NB4 (cell line): ENCODE data around the gene CPNE9.

Source experiments
- DNase-seq: peaks from one replicate; pipeline ENCODE4 v3.0.0; 2010; ENCODE audit warnings: low read depth
- H3K4me3 ChIP-seq: one replicate; pipeline ENCODE4 v1.5.1; 2011; ENCODE audit warnings: mild to moderate bottlenecking, low read depth, low read length, moderate library complexity
- MYC ChIP-seq: IDR thresholded peaks from 2 replicates; pipeline ENCODE4 v1.6.1; 2011; ENCODE audit warnings: low read depth, low read length
- POLR2A ChIP-seq: IDR thresholded peaks from 2 replicates; pipeline ENCODE4 v1.6.1; 2011; ENCODE audit warnings: mild to moderate bottlenecking; ENCODE audit not compliant: insufficient read length; ENCODE audit errors: extremely low read depth
- TF ChIP-seq, protein P1 (sequence below): IDR thresholded peaks from one replicate; pipeline ENCODE4 v1.5.1; 2012; ENCODE audit warnings: low read depth, low read length
- TF ChIP-seq, protein P2 (sequence below): IDR thresholded peaks from 2 replicates; pipeline ENCODE4 v1.6.1; 2011; ENCODE audit warnings: low read depth, low read length

CPNE9 gene

DNA sequence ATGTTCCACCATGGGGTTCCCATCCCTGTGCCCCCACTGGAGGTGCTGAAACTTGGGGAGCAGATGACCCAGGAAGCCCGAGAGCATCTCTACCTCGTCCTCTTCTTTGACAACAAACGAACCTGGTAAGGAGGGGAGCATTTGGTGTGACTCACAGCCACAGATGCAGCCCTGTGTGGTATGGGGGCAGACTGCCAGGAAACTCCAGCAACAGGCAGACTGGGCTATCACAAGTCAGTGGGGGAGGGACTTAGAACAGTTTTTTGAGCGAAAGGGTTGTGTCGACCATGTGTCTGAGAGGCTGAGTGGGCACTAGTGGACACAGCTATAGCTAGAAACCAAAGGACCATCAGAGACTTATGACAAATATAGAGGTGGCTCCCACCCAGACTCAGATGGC, 42.7 kb downstream of the CPNE9 start:
- no peak for DNase-seq
- TF ChIP-seq, protein P1, sequence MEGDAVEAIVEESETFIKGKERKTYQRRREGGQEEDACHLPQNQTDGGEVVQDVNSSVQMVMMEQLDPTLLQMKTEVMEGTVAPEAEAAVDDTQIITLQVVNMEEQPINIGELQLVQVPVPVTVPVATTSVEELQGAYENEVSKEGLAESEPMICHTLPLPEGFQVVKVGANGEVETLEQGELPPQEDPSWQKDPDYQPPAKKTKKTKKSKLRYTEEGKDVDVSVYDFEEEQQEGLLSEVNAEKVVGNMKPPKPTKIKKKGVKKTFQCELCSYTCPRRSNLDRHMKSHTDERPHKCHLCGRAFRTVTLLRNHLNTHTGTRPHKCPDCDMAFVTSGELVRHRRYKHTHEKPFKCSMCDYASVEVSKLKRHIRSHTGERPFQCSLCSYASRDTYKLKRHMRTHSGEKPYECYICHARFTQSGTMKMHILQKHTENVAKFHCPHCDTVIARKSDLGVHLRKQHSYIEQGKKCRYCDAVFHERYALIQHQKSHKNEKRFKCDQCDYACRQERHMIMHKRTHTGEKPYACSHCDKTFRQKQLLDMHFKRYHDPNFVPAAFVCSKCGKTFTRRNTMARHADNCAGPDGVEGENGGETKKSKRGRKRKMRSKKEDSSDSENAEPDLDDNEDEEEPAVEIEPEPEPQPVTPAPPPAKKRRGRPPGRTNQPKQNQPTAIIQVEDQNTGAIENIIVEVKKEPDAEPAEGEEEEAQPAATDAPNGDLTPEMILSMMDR: no peak
- TF ChIP-seq, protein P2, sequence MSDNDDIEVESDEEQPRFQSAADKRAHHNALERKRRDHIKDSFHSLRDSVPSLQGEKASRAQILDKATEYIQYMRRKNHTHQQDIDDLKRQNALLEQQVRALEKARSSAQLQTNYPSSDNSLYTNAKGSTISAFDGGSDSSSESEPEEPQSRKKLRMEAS: peak; percentile 15; the same call in 1 of the 2 replicates
- no peak overlapping the region for H3K4me3 ChIP-seq

DNA sequence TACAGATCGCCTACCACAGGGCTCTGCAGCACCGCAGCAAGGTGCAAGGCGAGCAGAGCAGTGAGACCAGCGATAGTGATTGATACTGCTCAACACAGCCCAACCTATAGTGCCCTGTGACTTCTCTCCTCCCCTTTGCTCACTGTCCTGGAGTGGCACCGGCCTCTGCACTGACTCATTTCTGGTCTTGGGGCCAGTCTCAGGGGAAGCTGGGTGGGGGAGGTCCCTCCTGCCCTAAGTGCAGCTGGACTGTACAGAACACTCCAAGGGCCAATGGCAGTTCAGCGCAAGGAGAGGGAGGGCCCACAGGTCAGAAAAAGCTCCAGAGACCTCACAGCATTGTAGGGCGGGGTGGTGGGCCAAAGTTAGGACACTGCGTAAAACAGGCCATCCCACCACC, 43.6 kb downstream of the CPNE9 start:
- DNase-seq: peak; percentile 68
- TF ChIP-seq MYC: no peak
- TF ChIP-seq, protein P1: no peak
- no peak for TF ChIP-seq POLR2A
- TF ChIP-seq, protein P2: no peak
- H3K4me3 ChIP-seq: no peak overlapping the region

DNA sequence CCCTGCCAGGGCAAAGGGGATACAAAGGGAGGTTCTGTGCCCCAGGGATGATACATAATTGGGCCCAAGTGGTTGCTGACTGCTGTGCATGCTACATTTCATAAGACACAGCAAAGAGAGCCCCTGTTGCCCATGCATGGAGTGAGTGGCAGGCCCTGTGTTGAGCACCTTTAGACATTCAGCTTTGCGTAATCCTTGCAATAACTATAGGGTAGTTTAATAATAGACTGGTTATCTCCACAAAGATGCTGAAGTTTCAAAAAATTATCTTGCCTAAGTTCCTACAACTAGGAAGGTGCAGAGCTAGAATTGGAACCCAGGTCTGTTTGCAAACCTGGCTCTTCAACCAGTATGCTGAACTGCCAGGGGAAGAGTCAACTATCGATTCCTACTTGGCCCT, 44.4 kb downstream of the CPNE9 start:
- no peak overlapping the region for H3K4me3 ChIP-seq
- no peak for TF ChIP-seq MYC
- DNase-seq: no peak

DNA sequence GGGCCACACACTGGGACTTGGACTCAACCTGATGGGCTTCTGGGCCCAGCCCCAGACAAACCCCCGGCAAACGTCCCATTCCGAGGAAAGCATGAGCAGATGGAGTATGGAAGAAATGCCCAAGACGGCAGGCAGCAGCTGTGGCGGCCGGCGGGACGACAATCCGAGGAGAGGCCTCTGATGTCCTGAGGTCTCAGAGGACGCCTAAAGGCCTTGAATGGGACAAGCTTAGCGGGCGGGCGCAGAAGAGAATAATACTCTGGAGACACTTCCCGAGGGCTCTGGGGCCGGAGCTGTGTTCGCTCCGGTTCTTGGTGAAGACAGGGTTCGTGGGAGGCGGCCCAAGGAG, 45.6 kb downstream of the CPNE9 start:
- H3K4me3 ChIP-seq: peak overlapping the region; percentile 44
- TF ChIP-seq, protein P2: no peak
- no peak for TF ChIP-seq POLR2A
- TF ChIP-seq, protein P1: no peak
- TF ChIP-seq MYC: no peak

DNA sequence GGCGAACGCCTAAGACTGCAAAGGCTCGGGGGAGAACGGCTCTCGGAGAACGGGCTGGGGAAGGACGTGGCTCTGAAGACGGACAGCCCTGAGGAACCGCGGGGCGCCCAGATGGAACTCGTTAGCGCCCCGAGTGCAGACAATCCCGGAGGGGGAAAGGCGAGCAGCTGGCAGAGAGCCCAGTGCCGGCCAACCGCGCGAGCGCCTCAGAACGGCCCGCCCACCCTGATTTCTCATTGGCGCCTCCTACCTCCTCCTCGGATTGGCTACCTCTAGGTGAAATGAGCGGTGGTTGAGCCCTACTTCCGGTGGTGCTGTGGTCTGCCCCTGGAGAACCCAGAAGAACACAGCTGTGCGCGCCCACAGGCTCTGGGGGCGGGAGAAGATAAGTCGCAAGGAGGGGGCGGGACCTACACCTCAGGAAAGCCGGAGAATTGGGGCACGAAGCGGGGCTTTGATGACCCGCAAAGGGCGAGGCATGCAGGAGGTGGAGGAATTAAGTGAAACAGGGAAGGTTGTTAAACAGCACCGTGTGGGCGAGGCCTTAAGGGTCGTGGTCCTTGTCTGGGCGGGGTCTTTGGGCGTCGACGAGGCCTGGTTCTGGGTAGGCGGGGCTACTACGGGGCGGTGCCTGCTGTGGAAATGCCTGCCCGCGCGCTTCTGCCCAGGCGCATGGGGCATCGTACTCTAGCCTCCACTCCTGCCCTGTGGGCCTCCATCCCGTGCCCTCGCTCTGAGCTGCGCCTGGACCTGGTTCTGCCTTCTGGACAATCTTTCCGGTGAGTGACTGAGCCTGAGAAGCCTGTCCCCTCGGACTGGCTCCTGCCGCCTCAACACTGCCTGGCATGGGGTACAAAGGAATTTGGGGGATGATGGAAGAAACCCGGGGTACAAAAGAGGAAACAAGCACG, 46.3 kb downstream of the CPNE9 start, which contains the start of gene OGG1:
OGG1 (plus strand) TSS at position 308 of the 911 bp plus-strand sequence; CDS start at position 643, 335 bp downstream.
- peak; percentile 99 for DNase-seq
- TF ChIP-seq POLR2A (peak; percentile 47), MYC (peak; percentile 80)
- TF ChIP-seq, protein P1: no peak
- TF ChIP-seq, protein P2: peak; percentile 76
- H3K4me3 ChIP-seq: peak within 1 kb of the TSS; percentile 67

More for the DNA sequence above, 45.6 kb downstream of the CPNE9 start:
- no peak for DNase-seq

DNA sequence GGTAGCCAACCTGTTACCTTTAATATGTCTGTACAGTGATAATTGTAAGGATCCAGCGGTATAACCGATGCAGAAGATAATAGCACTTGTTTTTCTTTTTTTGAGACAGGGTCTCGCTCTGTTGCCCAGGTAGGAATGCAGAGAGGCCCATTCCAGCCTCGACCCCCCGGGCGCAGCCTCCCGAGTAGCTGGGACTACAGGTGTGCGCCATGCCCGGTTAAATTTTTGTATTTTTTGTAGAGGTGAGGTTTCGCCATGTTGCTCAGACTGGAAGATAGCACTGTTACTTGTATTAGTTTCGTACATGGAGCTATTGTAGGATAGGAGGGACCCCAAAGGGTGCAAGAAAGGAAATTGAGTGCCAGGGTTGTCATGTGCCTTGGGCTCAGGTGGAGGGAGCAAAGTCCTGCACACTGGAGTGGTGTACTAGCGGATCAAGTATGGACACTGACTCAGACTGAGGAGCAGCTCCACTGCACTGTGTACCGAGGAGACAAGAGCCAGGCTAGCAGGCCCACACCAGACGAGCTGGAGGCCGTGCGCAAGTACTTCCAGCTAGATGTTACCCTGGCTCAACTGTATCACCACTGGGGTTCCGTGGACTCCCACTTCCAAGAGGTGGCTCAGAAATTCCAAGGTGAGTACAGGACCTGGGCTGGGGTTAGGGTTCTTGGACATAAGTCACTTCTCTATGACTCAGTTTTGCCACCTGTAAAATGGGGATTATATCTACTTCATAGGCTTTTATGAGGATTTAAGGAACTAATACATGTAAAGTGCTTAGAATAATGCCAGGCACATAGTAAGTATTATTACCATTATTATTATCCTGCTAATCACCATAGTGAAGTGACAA, 47.2 kb downstream of the CPNE9 start:
- TF ChIP-seq MYC (no peak), POLR2A (no peak)
- TF ChIP-seq, protein P2: no peak
- TF ChIP-seq, protein P1: no peak
- DNase-seq: peak; percentile 39
- H3K4me3 ChIP-seq: peak overlapping the region; percentile 67
